Activated naive CD8-positive, alpha-beta T cell (primary cell): ENCODE results near the gene LPIN2.
A peak's percentile ranks its signal among the peaks of the same experiment; 100 is the strongest.
"Not testable (repeated sequence)": the region's sequence is repeated elsewhere in the genome, so short reads cannot be mapped to it uniquely, and the experiment has no call there.

Experiments
- H3K27ac Mint-ChIP-seq: one replicate; pipeline ENCODE4 v1.8.0; 2021; ENCODE audit warnings: mixed read lengths
- H3K27me3 Mint-ChIP-seq: one replicate; pipeline ENCODE4 v1.8.0; 2021; ENCODE audit warnings: mixed read lengths
- H3K36me3 Mint-ChIP-seq: one replicate; pipeline ENCODE4 v1.8.0; 2021; ENCODE audit warnings: mixed read lengths
- H3K4me1 Mint-ChIP-seq: one replicate; pipeline ENCODE4 v1.8.0; 2021; ENCODE audit warnings: low read depth, mixed read lengths
- H3K4me3 Mint-ChIP-seq: one replicate; pipeline ENCODE4 v1.8.0; 2021; ENCODE audit warnings: mild to moderate bottlenecking, mixed read lengths
- H3K9me3 Mint-ChIP-seq: one replicate; pipeline ENCODE4 v1.8.0; 2021; ENCODE audit warnings: low read depth, mixed read lengths

Gene LPIN2

DNA sequence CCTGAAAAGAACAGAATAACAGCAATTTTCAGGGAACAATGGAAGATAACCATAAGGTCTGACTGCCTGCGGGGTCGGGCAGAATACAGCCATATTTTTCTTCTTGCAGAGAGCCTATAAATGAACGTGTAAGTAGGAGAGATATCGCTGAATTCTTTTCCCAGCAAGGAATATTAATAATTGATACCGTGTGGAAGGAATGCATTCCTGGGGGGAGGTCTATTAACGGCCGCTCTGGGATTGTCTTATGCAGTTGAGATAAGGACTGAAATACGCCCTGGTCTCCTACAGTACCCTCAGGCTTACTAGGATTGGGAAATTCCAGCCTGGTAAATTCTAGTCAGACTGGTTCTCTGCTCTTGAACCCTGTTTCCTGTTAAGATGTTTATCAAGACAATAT lies 9.2 kb downstream of the LPIN2 start:
- Mint-ChIP-seq H3K36me3 (peaks cover 16% of the 10 kb centered on the region), H3K4me1 (peaks cover 42% of the 10 kb centered on the region)
- not testable (repeated sequence) for H3K27me3 Mint-ChIP-seq, H3K4me3 Mint-ChIP-seq, H3K27ac Mint-ChIP-seq, H3K9me3 Mint-ChIP-seq

DNA sequence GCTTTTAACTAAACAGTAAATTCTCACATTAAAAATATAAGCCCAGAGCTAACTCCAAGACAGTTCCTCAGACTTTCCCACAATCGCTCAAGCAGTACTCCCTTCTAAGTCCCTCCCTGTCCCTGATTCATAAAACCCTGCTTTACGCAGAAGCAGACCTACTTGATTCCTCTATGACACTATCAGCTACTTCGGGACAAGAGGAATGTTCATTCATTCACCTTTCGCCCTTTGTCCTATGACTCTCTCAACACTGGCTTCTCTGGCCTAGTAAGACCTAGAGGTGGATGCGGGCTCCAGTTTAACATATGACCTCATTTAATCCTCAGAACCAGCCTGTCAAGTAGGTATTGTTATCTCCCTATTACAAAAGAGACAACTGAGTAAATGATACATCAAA lies 10.2 kb downstream of the LPIN2 start:
- H3K36me3 Mint-ChIP-seq = peaks cover 15% of the 10 kb centered on the region
- H3K4me1 Mint-ChIP-seq = peaks cover 48% of the 10 kb centered on the region
- no peak overlapping the region for H3K27ac Mint-ChIP-seq
- no peaks in the 10 kb centered on the region for H3K9me3 Mint-ChIP-seq
- no peak overlapping the region for H3K4me3 Mint-ChIP-seq
- H3K27me3 Mint-ChIP-seq = no peaks in the 10 kb centered on the region

DNA sequence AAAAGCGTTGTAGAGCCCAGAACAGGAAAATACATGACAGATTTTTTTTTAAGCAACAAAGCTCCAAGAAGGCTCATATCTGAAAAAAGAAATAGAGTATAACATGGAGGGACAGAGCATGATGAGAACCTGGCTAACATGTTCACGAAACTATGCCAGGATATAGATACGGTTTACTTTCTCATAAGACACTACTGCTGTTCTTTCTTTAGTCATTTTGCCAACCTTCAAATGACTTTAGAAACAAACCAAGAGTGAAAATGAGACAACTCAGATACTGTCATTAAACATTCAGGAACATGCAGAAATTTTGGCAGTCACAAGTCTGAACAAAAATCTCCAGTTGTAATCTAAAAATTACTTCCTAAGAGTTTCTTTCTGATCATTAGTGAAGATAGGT lies 14.3 kb downstream of the LPIN2 start:
- Mint-ChIP-seq H3K36me3 (peaks cover 8% of the 10 kb centered on the region), H3K9me3 (no peaks in the 10 kb centered on the region), H3K27ac (peak overlapping the region; percentile 77), H3K27me3 (no peaks in the 10 kb centered on the region), H3K4me3 (peak overlapping the region; percentile 56), H3K4me1 (peaks cover 65% of the 10 kb centered on the region)

DNA sequence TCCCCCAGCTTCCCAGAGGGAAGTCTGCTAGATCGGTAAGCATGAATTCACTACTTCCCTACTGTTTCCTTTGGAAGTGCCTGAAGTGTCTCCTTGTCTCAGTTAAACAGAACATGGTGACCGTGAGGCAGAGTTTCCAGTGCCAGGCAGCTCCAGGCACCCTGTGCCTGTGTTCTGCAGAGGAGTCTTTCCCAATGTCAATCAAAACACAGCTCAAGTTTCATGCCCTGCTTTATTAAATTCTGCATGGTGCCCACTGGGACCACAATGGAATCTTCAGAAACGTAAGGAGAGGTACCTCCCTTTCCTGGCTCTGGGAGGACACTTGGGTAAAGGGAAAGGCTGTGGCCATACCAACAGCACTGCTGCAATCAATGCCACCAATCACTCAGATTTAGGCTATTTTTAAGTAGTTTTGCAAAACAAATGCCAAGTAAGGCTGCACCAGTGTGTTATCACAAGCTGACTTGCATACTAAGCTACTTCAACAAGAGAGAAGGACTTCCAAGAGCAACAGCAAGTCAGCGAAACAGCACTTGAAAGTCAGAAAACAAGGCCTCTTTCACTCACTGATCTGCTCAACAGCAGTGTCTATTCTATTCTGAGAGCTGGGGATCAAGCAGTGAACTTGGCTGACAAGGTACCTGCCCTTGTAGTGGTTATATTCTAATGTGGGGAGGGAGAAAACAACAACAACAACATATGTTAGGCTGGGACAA lies 14.9 kb downstream of the LPIN2 start:
- no peaks in the 10 kb centered on the region for H3K27me3 Mint-ChIP-seq
- peaks cover 68% of the 10 kb centered on the region for H3K4me1 Mint-ChIP-seq
- peak overlapping the region; percentile 77 for H3K27ac Mint-ChIP-seq
- peaks cover 8% of the 10 kb centered on the region for H3K36me3 Mint-ChIP-seq
- H3K9me3 Mint-ChIP-seq = no peaks in the 10 kb centered on the region
- H3K4me3 Mint-ChIP-seq = peak overlapping the region; percentile 56

DNA sequence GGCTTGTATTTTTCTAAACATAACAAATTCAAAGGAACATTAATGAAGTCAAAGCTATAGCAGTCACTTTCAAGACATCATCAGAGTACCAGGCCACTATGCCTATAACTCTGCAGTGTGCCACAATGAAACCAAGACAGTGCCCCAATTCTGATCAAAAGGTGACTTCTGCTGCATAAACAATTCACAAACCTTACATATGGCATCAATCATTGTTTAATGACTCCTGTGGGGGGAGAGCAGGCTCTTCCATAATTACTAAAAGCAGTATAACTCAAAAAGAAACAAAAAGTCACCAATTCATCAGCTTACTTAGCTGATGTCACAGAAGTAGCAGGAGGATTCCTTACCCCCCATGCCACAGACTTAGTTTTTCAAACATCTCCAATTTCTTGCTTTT lies 15.5 kb downstream of the LPIN2 start:
- H3K9me3 Mint-ChIP-seq = no peaks in the 10 kb centered on the region
- peak overlapping the region; percentile 77 for H3K27ac Mint-ChIP-seq
- peak overlapping the region; percentile 12 for H3K4me3 Mint-ChIP-seq
- no peaks in the 10 kb centered on the region for H3K27me3 Mint-ChIP-seq
- H3K4me1 Mint-ChIP-seq = peaks cover 64% of the 10 kb centered on the region
- peaks cover 8% of the 10 kb centered on the region for H3K36me3 Mint-ChIP-seq

DNA sequence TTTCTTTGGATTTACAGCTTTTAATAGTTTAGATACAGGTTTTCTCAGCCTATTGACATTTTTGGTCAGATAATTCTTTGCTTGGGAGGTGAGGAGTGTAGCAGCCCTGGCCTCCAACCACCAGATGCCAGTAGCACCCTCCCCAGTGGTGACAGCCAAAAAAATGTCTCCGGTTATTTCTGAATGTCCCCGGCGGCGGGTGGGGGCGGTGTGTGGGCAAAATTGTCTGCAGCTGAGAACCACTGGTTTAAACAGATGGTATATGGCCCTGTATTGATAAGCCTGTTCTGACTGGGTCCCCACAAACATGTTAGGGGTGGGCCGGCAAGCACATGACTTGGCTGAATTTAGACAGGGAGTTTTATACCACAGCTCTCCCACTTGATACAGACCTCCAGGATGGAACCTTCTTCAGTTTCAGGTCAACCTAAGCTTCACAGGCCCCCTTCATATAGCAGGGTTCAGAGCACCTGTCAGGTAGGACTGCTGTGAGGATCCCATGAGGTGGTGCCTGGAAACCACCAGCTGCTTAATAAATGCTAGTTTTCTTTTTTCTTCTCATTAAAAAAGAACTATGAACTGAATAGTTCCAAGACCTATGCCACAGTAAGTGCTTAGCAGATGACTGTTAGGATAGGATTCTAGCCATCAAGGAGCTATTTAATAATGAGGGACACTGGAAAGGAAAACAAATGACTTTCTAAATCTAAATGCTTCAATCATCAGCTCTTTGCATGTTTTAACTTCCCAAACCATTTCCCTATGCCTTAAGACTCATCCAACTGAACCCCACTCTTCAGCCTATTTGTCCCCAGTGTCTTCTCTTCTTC lies 18.1 kb downstream of the LPIN2 start:
- Mint-ChIP-seq H3K27ac (peak overlapping the region; percentile 81), H3K4me1 (peaks cover 77% of the 10 kb centered on the region), H3K27me3 (no peaks in the 10 kb centered on the region), H3K9me3 (no peaks in the 10 kb centered on the region), H3K36me3 (peaks cover 10% of the 10 kb centered on the region), H3K4me3 (peak overlapping the region; percentile 59)

DNA sequence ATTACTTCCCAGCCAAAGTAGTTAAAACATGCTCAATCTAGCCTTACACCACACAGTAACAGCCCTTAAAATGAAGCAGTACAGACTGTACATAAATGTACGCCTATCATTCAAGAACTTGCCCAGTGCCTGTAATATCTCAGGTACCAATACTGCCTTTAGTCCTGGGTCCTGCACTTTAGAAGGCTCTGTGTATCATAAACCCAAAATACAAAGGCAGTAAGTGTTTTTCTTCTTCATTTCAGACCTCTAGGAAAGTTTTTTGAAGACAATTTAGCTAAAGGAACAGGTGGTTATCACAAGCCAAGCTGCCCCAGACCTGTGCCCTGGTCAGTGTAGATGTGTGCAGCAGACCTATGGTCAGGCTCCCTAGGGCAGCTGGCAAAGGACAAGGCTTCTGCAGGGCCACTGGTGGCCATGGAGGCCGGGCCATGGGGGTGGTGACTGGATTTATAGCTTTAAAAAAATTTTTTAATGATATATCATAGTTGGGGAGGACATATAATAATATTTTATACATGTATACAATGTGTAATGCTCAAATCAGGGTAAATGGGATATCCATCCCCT lies 18.8 kb downstream of the LPIN2 start:
- peaks cover 75% of the 10 kb centered on the region for H3K4me1 Mint-ChIP-seq
- H3K36me3 Mint-ChIP-seq = peaks cover 10% of the 10 kb centered on the region
- peak overlapping the region; percentile 62 for H3K27ac Mint-ChIP-seq
- H3K27me3 Mint-ChIP-seq = no peaks in the 10 kb centered on the region
- peak overlapping the region; percentile 59 for H3K4me3 Mint-ChIP-seq
- H3K9me3 Mint-ChIP-seq = no peaks in the 10 kb centered on the region

DNA sequence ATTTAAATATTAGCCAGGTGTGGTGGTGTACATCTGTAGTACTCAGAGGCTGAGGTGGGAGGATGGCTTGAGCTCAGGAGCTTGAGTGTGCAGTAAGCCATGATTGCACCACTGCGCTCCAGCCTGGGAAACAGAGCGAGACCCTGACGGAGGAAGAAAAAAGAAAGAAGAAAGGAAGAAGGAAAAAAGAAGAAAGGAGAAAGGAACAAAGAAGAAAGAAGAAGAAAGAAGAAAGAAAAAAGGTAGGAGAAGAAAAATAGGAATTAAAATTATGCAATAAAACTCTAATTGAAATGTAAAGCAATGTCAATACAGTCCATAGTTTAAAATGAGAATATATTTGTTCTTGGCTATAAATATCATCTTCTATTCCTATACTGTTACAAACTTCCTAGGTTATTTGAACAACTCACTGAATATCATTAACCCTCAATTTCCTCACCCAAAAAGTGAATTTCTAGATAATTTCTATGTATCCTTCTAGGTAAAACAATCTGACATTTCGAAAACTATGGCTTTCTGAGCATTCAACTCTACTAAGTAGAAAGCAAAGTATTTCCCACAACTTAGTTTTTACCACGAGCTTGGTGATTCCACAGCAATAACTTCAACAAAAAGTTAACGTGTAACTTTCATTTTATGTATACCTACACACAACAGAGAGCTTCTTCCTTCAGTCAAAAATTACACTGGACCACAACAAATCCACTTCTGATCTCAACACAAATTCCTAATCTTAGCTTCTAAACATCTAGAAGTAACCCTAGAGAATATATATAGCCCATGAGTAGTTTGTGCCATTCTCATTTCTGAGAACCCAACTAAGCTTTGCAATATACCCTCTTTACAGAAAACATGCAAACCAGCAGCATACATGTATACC lies 19.7 kb downstream of the LPIN2 start:
- peaks cover 10% of the 10 kb centered on the region for H3K36me3 Mint-ChIP-seq
- H3K27ac Mint-ChIP-seq = peak overlapping the region; percentile 68
- peak overlapping the region; percentile 30 for H3K4me3 Mint-ChIP-seq
- H3K9me3 Mint-ChIP-seq = no peaks in the 10 kb centered on the region
- H3K27me3 Mint-ChIP-seq = no peaks in the 10 kb centered on the region
- H3K4me1 Mint-ChIP-seq = peaks cover 73% of the 10 kb centered on the region

DNA sequence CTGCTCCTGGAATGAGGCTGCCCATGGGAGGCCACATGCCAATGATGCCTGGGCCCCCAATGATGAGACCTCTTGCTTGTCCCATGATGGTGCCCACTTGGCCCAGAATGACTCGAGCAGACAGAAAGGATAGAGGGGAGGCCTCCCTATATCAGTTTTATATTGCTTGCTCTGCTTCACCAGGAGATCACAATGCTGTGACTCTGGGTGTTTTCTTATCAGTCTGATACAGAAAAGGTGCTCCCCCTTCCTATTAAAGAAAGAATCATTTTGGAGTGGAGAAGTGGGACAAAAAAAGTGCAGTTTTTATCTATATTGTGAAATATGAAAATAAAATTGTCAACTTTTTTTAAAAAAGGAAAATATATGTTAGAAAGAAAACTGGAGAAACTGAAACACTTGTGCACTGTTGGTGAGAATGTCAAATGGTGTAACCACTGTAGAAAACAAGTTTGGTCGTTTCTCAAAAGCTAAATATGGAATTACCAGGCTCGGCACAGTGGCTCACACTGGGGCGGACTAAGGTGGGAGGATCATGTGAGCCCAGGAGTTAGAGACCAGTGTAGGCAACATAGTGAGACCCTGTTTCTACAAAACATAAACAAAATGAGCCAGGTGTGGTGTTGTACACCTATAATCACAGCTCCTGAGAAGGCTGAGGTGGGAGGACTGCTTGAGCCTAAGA lies 21.8 kb downstream of the LPIN2 start:
- Mint-ChIP-seq H3K36me3 (peaks cover 12% of the 10 kb centered on the region), H3K9me3 (no peaks in the 10 kb centered on the region), H3K4me3 (no peak overlapping the region), H3K27me3 (no peaks in the 10 kb centered on the region), H3K4me1 (peaks cover 65% of the 10 kb centered on the region), H3K27ac (peak overlapping the region; percentile 42)

DNA sequence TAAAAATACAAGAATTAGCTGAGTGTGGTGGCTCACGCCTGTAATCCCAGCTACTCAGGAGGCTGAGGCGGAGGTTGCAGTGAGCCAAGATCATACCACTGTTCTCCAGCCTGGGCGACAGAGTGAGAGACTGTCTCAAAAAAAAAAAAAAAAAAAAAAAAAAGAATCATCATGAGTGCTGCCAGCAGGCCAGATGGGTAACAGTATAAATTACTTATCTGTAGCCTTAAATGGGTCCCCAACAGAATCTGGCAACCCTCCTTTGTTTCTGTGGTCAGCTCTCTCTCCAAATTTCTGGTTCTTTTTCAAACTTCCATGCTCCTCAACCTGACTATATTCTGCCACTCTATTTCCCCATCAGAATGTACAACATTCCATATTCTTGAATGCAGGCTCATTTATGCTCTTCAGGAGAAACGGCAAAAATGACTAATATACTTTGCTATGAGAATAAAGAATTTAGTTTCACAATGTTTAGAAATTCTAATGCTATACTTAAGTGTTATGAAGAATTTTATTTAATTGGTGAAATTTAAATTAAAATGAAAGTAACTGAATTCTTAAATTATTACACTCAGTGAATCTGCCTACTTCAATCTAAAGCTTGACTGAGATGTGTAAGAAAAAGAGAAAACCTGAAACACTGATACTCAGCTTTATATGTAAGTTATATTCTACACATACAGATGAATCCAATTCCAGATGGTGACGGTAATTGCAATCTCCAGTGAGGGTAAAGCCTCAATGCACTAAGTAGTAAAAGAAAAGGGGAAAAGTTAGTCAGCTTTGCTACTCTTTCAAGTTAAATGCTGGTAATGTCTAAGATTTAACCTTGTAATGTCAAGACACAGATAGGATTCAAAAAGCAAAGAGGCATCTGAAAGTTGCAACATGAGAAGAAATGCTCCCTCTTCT lies 24.8 kb downstream of the LPIN2 start:
- Mint-ChIP-seq H3K36me3 (peaks cover 12% of the 10 kb centered on the region), H3K27me3 (no peaks in the 10 kb centered on the region), H3K4me1 (peaks cover 66% of the 10 kb centered on the region), H3K27ac (peak overlapping the region; percentile 29), H3K9me3 (no peaks in the 10 kb centered on the region), H3K4me3 (no peak overlapping the region)

DNA sequence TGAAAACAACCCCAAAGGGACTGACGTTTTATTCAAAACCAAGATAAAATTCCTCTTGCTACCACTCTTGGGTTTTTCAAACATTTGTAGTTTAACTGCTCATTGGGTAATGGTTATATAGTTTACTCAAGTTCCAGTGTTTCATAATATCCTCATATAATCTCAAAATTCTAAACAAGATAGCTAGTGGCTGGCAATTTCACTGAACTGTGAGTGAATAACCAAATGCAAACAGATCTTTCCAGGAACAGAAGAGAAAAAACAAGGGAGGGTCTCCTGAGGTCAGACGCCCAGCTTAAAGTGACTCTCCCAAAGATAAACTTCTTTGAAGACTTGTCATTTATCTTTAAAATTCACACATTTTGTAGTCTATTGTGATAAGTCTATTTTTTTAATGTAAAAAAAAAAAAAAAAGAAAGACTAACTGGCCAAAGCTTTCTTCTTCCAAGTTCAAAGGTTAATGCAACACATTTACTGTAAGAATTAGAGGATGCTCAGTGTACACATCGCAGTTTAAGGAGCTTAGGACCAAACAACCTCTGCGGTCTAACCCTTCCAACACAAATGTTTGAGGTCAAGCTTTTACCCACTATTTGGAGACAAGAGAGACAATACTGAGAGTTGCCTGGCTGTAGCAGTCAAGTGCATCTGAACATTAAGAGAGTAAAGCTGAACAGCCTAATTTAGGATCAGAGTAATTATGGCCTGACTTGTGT lies 26.6 kb downstream of the LPIN2 start:
- Mint-ChIP-seq H3K9me3 (no peaks in the 10 kb centered on the region), H3K27ac (no peak overlapping the region), H3K36me3 (peaks cover 7% of the 10 kb centered on the region), H3K4me1 (peaks cover 73% of the 10 kb centered on the region), H3K4me3 (no peak overlapping the region), H3K27me3 (no peaks in the 10 kb centered on the region)

DNA sequence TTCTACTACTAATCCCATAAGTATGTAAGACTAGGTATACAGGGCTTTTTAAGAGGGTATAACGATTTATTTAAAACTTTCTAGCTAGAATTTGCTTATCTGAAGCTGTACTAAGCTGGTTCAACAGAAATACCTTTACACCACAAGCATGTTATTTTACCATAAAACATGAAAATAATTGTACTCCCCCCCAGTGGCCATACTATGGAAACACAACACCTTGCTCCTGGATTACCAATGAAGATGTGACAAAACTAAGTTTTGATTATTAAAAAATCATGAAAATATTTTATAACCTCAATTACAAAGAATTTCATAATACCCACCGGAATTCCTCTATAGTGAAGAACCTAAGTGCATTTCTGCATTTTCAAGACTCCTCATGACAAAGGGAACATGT lies 27.3 kb downstream of the LPIN2 start:
- Mint-ChIP-seq H3K4me1 (peaks cover 71% of the 10 kb centered on the region), H3K4me3 (no peak overlapping the region), H3K27me3 (no peaks in the 10 kb centered on the region), H3K36me3 (peaks cover 5% of the 10 kb centered on the region), H3K27ac (peak overlapping the region; percentile 97), H3K9me3 (no peaks in the 10 kb centered on the region)

DNA sequence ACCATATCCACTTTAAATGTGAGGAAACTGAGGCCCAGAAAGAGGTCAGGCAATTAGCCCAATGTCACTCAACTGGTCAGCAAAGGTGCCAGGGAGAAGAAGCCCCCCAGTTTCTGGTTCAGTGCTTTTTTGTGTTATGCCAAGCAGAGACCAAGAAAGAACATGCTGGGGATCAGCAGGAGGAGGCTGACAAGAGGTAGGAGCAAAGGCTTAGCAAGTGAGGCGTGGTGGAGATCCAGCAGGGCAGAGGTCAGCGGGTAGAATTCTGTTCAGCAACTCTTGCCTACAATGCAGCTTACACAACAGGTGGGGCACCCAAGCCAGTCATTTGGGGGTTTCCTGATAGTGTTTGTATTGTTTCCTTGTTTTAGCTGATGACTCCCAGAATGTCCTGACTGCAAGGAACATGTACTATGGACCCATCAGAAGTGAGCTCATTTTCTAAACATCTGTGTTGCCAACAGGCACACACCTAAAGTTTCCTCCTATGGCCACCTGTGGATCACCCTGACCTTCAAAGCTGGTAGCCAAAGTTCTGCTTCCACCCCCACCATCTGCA lies 28.2 kb downstream of the LPIN2 start:
- no peaks in the 10 kb centered on the region for H3K9me3 Mint-ChIP-seq
- H3K4me1 Mint-ChIP-seq = peaks cover 71% of the 10 kb centered on the region
- peak overlapping the region; percentile 25 for H3K4me3 Mint-ChIP-seq
- H3K36me3 Mint-ChIP-seq = peaks cover 3% of the 10 kb centered on the region
- H3K27ac Mint-ChIP-seq = peak overlapping the region; percentile 97
- H3K27me3 Mint-ChIP-seq = no peaks in the 10 kb centered on the region
